Activated T-helper 17 cell treated with anti-CD3 and anti-CD28 coated beads, Interleukin-2, amount 50 U/mL, for 72 hours (primary cell): ENCODE results near the gene VWA8. TPM values are rescaled to one million over a fixed set of nuclear protein-coding genes. Genes with fewer than 3 reads are reported as not detected.
"Not testable (repeated sequence)": the region's sequence is repeated elsewhere in the genome, so short reads cannot be mapped to it uniquely, and the experiment has no call there.

Experiments
- ATAC-seq: fragments of 150-1000 bp; cut with Tn5 transposase; replicated peaks from 2 replicates; pipeline ENCODE4 v1.10.0; 2021; ENCODE audit warnings: mild to moderate bottlenecking, moderate library complexity
- H3K27ac Mint-ChIP-seq: one replicate; pipeline ENCODE4 v1.8.0; 2022; ENCODE audit warnings: mixed read lengths
- H3K27me3 Mint-ChIP-seq: one replicate; pipeline ENCODE4 v1.8.0; 2022; ENCODE audit warnings: mixed read lengths
- H3K36me3 Mint-ChIP-seq: one replicate; pipeline ENCODE4 v1.8.0; 2022; ENCODE audit warnings: low read depth, mild to moderate bottlenecking, mixed read lengths
- H3K4me1 Mint-ChIP-seq: one replicate; pipeline ENCODE4 v1.8.0; 2022; ENCODE audit warnings: mixed read lengths
- H3K4me3 Mint-ChIP-seq: one replicate; pipeline ENCODE4 v1.8.0; 2022; ENCODE audit warnings: mild to moderate bottlenecking, mixed read lengths
- H3K9me3 Mint-ChIP-seq: one replicate; pipeline ENCODE4 v1.8.0; 2022; ENCODE audit warnings: mixed read lengths
- total RNA-seq, 2 donors: library from RNA; stranded (reverse); gene quantifications; one replicate each; pipeline ENCODE4 v1.2.3, GENCODE V29; 2022

The VWA8 gene
- total RNA-seq, 2 donors from 2014 or later = 7.4 to 11.2 TPM

GRCh38 chr13:41891119-41891518 is 69.8 kb downstream of the VWA8 start:
- ATAC-seq = no peak
- Mint-ChIP-seq H3K4me3 (no peak overlapping the region), H3K4me1 (no peaks in the 10 kb centered on the region), H3K27ac (no peak overlapping the region), H3K9me3 (no peaks in the 10 kb centered on the region), H3K36me3 (peaks cover 47% of the 10 kb centered on the region), H3K27me3 (no peaks in the 10 kb centered on the region)

DNA sequence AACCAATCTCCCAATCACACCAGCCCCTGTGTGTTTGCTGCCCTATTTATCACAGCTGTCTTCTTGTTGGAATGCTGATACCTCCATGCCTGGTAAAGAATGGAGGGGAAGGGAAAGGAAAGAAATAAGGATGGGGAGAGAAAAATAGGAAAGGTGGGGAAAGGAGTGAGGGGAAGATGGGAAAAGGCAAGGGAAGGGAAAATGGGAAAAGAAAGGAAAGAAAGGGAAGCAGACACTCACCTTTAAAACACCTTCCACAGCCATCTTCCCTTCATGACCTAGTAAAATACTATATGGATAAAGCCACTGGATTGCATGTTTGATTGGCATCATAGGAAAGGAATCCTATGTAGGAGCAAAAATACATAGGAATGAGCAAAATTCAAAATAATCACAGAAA is 77.8 kb downstream of the VWA8 start:
- H3K4me3 Mint-ChIP-seq = no peak overlapping the region
- H3K36me3 Mint-ChIP-seq = peaks cover 56% of the 10 kb centered on the region
- H3K27me3 Mint-ChIP-seq = no peaks in the 10 kb centered on the region
- H3K4me1 Mint-ChIP-seq = no peaks in the 10 kb centered on the region
- no peak for ATAC-seq
- no peak overlapping the region for H3K27ac Mint-ChIP-seq
- H3K9me3 Mint-ChIP-seq = no peaks in the 10 kb centered on the region

- H3K36me3 Mint-ChIP-seq = peaks cover 47% of the 10 kb centered on the region
- H3K4me3 Mint-ChIP-seq, H3K27me3 Mint-ChIP-seq, H3K27ac Mint-ChIP-seq, H3K4me1 Mint-ChIP-seq, H3K9me3 Mint-ChIP-seq, ATAC-seq: not testable (repeated sequence)
Observed at GRCh38 chr13:41881890-41882289, 79.0 kb downstream of the VWA8 start.

GRCh38 chr13:41880966-41881365 is 79.9 kb downstream of the VWA8 start:
- no peaks in the 10 kb centered on the region for H3K4me1 Mint-ChIP-seq
- no peaks in the 10 kb centered on the region for H3K27me3 Mint-ChIP-seq
- no peak for ATAC-seq
- no peak overlapping the region for H3K27ac Mint-ChIP-seq
- H3K36me3 Mint-ChIP-seq = peaks cover 38% of the 10 kb centered on the region
- H3K9me3 Mint-ChIP-seq = no peaks in the 10 kb centered on the region
- H3K4me3 Mint-ChIP-seq = no peak overlapping the region

DNA sequence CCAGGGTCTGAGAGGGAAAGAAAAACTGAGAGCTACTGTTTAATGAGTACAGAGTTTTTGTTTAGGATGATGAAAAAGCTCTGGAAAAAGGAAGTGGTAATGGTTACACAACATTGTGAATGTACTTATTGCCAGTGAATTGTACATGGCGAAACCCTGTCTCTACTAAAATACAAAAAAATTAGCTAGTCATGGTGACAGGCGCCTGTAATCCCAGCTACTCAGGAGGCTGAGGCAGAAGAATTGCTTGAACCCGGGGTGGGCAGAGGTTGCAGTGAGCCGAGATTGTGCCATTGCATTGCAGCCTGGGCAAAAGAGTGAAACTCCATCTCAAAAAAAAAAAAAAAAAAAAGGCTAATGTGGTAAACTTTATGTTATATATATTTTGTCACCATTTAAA is 96.3 kb downstream of the VWA8 start:
- H3K9me3 Mint-ChIP-seq = no peaks in the 10 kb centered on the region
- H3K4me3 Mint-ChIP-seq = no peak overlapping the region
- no peak overlapping the region for H3K27ac Mint-ChIP-seq
- no peak for ATAC-seq
- H3K4me1 Mint-ChIP-seq = peaks cover 4% of the 10 kb centered on the region
- peaks cover 48% of the 10 kb centered on the region for H3K36me3 Mint-ChIP-seq
- H3K27me3 Mint-ChIP-seq = no peaks in the 10 kb centered on the region

GRCh38 chr13:41862659-41863058 is 98.2 kb downstream of the VWA8 start:
- H3K4me1 Mint-ChIP-seq, H3K4me3 Mint-ChIP-seq, H3K27me3 Mint-ChIP-seq, H3K9me3 Mint-ChIP-seq, ATAC-seq, H3K27ac Mint-ChIP-seq: not testable (repeated sequence)
- H3K36me3 Mint-ChIP-seq = peaks cover 68% of the 10 kb centered on the region

- Mint-ChIP-seq H3K27me3 (no peaks in the 10 kb centered on the region), H3K27ac (no peak overlapping the region), H3K4me1 (peaks cover 4% of the 10 kb centered on the region), H3K9me3 (no peaks in the 10 kb centered on the region), H3K36me3 (peaks cover 57% of the 10 kb centered on the region), H3K4me3 (no peak overlapping the region)
- ATAC-seq = no peak
Observed at GRCh38 chr13:41859565-41859964, 101.3 kb downstream of the VWA8 start.

- no peak overlapping the region for H3K4me3 Mint-ChIP-seq
- no peak for ATAC-seq
Observed at GRCh38 chr13:41858780-41859179, 102.1 kb downstream of the VWA8 start.

DNA sequence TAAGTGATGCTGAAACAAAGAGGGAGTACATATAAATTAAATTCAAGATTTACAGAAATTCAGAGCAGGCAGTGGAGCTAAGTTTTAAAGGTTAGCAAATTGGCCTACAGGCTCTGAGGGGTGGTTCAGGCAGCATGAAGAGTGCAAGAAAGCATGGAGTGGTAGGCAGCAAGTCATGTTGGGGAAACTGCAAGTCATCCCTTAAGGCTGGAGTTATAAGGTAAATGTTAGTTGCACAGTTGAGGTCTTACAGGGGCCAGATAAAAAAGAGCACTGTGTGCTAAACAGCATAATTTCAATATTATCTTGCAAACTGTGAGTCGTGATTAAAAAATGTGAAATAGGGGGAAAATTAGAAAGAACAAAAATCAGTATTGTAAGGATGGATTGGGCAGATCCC is 106.2 kb downstream of the VWA8 start:
- peaks cover 45% of the 10 kb centered on the region for H3K36me3 Mint-ChIP-seq
- no peak overlapping the region for H3K4me3 Mint-ChIP-seq
- no peak for ATAC-seq
- no peak overlapping the region for H3K27ac Mint-ChIP-seq
- H3K9me3 Mint-ChIP-seq = no peaks in the 10 kb centered on the region
- H3K27me3 Mint-ChIP-seq = no peaks in the 10 kb centered on the region
- H3K4me1 Mint-ChIP-seq = no peaks in the 10 kb centered on the region

More at GRCh38 chr13:41858780-41859179, 102.1 kb downstream of the VWA8 start:
- Mint-ChIP-seq H3K9me3 (no peaks in the 10 kb centered on the region), H3K36me3 (peaks cover 55% of the 10 kb centered on the region), H3K4me1 (peaks cover 4% of the 10 kb centered on the region), H3K27me3 (no peaks in the 10 kb centered on the region), H3K27ac (no peak overlapping the region)

- Mint-ChIP-seq H3K4me3 (no peak overlapping the region), H3K27me3 (no peaks in the 10 kb centered on the region), H3K4me1 (no peaks in the 10 kb centered on the region), H3K9me3 (no peaks in the 10 kb centered on the region), H3K36me3 (peaks cover 22% of the 10 kb centered on the region), H3K27ac (no peak overlapping the region)
- ATAC-seq = no peak
Observed at GRCh38 chr13:41851351-41851750, 109.6 kb downstream of the VWA8 start.

DNA sequence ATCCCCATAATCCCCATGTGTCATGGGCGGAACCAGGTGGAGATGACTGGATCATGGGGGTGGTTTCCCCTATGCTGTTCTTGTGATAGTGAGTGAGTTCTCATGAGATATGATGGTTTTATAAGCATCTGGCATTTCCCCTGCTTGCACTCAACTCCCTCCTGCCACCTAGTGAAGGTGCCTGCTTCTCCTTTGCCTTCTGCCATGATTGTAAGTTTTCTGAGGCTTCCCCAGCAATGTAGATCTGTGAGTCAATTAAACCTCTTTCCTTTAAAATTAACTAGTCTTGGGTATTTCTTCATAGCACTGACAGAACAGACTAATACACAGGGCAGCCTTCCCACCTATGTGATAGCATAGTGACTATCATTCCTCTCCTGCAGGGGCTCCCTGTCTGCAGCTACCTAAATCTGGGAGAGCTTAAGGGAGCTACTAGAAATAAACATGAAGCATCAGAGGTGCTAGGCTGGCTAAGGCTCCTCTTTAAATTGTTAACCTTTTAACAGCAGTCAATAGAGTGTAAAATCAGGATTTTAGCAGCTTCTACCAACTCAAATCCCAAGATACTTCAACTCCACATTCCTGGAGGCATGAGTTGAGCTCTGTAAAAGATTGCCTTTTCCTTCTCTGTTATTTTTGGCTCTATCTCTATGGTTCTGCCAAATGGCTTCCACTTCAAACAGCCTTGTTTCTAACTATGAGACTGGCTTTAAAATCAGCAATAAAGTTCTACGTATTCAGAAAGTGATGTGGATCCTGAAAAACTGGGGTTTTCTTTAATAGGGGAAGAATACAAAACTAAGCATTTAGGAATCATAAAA is 112.3 kb downstream of the VWA8 start:
- H3K36me3 Mint-ChIP-seq = peaks cover 10% of the 10 kb centered on the region
- no peaks in the 10 kb centered on the region for H3K9me3 Mint-ChIP-seq
- H3K4me1 Mint-ChIP-seq = no peaks in the 10 kb centered on the region
- H3K4me3 Mint-ChIP-seq = no peak overlapping the region
- ATAC-seq = no peak
- H3K27me3 Mint-ChIP-seq = no peaks in the 10 kb centered on the region
- no peak overlapping the region for H3K27ac Mint-ChIP-seq

GRCh38 chr13:41847216-41847615 is 113.7 kb downstream of the VWA8 start:
- ATAC-seq = no peak
- Mint-ChIP-seq H3K36me3 (no peaks in the 10 kb centered on the region), H3K4me3 (no peak overlapping the region), H3K27ac (no peak overlapping the region), H3K4me1 (no peaks in the 10 kb centered on the region), H3K9me3 (no peaks in the 10 kb centered on the region), H3K27me3 (no peaks in the 10 kb centered on the region)

- Mint-ChIP-seq H3K36me3 (peaks cover 13% of the 10 kb centered on the region), H3K27me3 (no peaks in the 10 kb centered on the region), H3K4me1 (no peaks in the 10 kb centered on the region), H3K27ac (no peak overlapping the region), H3K4me3 (no peak overlapping the region), H3K9me3 (no peaks in the 10 kb centered on the region)
- no peak for ATAC-seq
Observed at GRCh38 chr13:41842036-41842620, 118.8 kb downstream of the VWA8 start.

GRCh38 chr13:41837629-41838028 is 123.3 kb downstream of the VWA8 start:
- no peak for ATAC-seq
- no peaks in the 10 kb centered on the region for H3K27me3 Mint-ChIP-seq
- H3K27ac Mint-ChIP-seq = no peak overlapping the region
- H3K4me1 Mint-ChIP-seq = no peaks in the 10 kb centered on the region
- H3K36me3 Mint-ChIP-seq = peaks cover 33% of the 10 kb centered on the region
- H3K9me3 Mint-ChIP-seq = no peaks in the 10 kb centered on the region
- H3K4me3 Mint-ChIP-seq = no peak overlapping the region

GRCh38 chr13:41835871-41836270 is 125.0 kb downstream of the VWA8 start:
- H3K4me3 Mint-ChIP-seq = no peak overlapping the region

More at GRCh38 chr13:41835871-41836270, 125.0 kb downstream of the VWA8 start:
- peaks cover 47% of the 10 kb centered on the region for H3K36me3 Mint-ChIP-seq
- ATAC-seq = no peak
- H3K27ac Mint-ChIP-seq = no peak overlapping the region
- no peaks in the 10 kb centered on the region for H3K27me3 Mint-ChIP-seq
- no peaks in the 10 kb centered on the region for H3K9me3 Mint-ChIP-seq
- H3K4me1 Mint-ChIP-seq = no peaks in the 10 kb centered on the region
